SKM-1 treated with dmso at 0.1 percent for 144 hours (cell line): Measurements from ENCODE around the gene LRRC46.

Source experiments
- DNase-seq: peaks from one replicate; lab custom pipeline; 2025; ENCODE audit not compliant: unreplicated experiment; lab: John Stamatoyannopoulos, UW

LRRC46 gene

DNA sequence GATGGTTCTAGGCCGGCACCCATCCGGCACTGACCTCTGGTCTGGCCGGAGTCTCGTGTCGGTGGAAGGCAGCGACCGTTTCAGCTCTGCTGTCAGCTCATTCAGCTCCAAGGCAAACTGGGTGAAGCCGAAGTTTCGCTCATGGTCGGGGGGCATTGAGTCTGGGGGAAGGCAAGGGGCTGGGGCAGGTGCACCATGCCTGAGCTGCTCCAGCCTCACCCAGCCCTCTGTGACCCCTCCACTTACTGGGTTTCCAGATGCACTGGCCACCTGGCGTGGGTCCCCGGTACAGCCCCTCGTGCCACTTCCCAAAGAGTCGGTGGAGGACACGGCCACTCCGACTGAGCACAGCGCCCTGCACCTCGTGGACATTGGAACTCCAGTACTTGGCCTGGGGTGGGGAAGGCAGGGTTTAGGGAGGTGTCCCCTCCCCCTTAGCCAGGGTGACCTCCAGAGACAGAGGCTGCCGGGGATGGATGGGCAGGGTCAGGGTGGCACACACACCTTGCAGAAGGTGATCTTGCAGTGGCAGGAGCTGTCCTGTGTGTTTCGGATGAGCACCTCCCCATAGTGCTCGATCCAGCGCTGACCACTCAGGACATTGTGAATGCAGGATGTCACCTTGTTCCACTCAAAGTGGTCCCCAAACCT lies 22.5 kb upstream of the LRRC46 start:
- DNase-seq, result no peak

DNA sequence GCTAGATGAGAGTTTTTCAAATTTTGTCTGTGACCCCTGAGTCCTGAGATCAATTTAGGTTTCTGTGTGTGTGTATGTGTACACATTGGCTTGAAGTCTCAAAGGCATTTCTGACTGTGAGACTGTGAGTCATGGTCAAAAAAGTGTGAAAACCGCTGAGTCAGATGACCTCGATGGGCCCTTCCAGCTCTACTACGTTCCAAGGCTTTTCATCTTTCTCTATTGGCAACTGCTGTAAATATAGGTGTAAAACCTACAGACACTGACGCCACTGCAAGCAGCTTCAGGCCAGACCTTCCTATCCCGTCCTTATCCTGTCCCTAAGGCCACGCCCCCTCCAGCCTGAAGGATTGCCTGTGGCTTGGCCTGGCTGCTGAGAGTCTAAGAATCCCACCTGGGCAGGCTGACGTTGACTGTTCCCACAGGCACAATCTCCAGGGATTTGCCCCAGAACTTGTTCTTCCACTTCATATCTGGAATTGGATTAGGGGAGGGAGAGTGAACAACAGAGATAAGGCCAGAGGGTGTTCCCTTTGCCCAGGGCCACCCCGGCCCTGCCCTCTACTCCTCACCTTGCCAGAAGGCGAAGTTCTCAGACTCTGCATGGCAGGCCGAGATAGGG lies 21.2 kb upstream of the LRRC46 start:
- DNase-seq, result no peak

DNA sequence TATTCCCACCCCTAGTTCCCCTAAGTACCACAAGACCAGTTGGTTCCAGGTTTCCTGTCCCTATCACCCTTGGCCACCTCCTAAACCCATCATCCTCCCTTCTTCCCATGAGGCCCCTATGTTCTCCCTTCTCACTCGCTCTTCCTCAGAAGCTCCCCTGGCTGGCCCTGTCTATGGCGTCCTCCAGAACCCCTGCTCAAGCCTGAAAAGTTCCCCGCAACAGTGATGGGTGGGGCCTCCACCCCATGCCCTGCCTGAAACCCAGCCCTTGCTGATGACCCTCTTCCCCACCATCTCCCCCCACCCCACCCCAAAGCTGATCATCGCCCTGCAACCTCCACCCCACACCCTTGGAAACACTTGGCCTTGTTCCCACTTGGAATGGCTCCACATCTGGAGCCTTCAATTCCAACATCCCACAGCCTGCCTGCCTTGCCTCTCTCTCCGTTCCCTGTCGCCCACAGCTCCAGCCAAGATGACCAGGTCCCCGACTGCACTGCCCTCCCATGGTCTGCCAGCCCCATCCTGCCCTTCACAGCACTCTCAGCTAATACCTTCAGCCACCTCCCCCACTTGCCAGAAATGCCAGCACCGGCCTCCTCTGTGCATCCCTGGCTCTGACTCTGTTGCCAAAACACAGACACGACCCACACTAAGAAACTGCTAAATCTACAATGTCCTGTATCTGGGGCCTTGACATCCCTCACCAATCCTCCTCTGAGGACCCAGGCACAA lies 20.4 kb upstream of the LRRC46 start:
- no peak for DNase-seq

DNA sequence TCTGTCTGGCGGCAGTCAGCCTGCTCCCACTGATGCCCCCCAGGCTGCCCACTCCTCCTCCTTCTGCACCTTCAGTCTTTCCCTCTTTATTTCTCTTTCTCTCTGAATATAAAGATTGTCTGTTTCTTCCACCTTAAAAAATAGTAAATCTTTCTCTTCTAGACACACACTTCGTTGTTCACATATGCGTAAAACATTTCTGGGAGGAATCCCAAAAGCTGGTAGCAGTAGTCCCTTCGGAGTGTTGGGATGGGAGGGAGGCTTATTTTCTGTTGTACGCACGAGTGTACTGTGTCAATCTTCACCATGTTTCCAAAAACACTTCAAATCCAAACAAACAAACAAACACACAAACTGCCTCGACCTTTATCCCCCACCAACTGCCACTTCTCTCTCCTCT lies 19.8 kb upstream of the LRRC46 start:
- DNase-seq, result no peak

DNA sequence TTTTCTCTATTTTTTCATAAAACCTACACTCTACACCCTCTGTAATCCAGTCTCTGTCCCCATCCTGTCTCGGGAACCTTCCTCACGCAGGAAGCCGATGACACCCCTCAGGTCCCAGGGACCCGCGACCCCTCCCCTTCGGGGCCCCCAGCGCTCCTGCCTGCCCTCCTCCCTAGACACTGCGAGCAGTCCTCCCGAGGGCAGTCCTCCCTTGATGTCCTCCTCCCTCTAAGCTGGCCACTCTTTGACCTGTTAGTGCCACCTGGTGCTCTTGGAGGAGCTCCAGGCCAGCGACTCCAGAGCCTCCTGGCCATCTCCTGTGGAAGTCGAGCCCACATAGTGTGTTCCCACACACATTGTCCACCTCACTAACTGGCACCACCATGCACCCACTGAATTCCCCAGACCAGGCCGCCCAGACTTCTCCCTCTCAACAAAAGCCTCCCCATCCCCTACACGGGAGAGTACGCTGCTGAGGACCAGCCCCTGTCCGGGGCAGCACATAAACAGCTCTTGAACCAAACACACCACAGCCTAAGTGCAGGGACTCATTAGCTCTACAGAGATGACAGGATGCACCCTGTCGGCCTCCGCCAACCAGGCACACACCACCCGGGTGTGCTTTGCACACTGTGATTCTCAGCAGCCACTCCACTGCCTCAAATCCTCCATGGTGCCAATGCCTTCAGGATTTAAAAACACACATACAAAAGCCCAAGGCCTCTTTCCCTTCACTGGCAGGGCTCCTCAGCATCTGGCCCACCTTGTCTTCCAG lies 19.1 kb upstream of the LRRC46 start:
- no peak for DNase-seq

DNA sequence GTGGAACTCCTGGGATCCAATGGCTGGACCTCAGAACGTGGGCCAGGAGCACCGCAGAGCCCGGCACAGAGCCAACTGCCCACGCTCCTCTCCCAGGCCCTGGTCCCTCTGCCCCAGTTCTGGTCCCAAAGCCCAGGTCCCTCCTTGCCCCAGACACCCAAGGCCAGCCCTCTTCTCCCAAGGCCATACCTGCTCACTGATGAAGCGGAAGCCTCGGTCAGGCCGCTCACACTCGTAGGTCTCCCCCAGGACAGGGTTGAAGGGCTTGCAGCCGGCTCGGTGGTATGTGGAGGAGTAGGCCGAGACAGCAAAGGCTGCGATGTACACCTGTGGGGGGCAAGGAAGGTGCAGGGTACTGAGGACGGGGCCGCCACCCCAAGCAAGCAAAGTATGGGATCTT lies 18.4 kb upstream of the LRRC46 start:
- DNase-seq, result no peak

DNA sequence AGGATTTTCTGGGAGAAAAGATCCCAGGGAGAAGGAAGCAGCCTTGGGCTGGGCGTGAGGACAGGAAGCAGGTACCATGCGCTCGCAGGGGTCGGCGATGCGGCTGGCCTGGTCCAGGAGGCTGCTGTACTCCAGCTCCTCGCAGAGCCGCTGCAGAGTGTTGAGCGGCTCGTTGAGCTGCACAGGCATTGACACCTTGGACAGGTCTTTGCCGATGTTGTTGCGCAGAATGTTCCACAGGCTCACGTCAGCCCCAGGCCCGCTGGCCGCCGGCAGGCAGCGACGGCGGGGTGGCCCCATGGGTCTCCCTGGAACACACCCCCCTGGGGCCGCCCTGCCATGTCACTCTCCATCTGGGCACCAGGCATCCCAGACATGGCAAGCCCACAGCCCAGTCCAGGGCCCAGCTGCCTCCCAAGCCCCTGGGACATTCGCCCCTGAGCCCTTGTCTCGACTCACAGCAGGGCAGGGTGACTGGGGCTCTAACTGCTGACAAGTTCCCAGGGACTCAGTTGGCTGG lies 17.9 kb upstream of the LRRC46 start:
- no peak for DNase-seq

DNA sequence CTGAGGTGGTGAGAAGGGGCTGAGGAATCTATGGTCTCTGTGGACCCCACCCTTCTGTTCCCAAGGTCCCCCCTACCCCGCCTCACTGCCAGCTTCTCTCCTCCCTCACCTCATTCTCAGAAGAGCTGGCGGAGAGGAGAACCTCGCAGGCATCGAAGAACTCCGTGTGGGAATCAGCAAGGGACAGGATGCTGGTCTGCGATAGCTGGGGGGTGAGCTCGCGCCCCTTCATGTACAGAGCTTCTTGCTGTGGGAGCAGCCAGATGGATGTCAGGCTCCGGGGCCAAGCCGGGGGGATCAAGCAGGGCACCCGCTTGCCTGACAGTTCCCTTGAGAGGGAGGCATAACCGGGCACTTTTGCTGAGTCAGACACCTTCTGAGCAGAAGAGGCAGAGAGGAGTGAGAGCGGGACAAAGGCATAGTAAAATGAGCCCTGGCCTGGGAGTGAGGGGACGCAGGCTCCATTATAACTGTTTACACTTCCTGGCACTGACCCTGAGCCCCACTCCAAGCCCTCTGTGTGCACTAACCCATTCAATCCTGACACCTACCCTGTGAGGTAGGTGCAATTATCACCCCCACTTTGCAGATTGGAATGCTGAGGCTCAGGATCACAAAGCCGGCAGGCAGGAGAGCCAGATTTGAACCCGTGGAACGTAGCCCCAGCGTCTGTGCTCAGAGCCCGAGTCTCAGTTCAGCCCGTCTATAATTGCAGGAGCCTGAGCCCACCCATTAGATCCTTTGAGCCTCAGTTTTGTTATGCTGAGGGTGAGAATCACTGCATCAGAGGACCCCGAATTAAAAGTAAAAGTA lies 16.2 kb upstream of the LRRC46 start:
- DNase-seq, result no peak

DNA sequence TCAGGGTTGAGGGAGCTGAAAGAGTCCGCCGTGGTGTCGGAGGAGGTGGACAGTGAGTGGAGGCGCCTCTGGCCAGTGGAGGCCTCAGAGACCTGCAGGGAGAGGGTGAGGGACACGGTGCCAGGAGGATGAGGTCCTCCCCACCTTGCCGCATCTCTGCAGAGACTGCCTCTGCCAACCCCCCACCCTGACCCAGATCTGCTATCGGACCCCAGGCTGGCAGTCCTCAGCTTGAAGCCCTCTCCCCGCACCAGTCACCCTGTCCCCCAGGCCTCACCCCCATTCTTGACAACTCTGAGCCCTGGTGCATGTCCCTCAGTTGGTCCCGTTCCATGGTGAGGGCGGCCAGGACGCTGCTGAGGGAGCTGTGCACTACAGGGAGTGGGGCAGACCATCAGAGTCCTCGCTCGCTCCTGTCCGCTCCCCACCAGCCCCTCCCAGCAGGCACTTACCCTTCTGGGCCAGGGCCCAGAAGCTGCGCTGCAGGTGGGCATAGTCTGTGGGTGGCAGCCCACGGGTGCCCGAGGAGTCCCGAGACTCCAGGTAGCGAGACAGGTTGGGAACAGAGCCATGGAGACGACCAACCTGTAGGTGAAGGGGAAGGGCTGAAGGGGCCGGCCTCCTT lies 15.2 kb upstream of the LRRC46 start:
- DNase-seq, result no peak

DNA sequence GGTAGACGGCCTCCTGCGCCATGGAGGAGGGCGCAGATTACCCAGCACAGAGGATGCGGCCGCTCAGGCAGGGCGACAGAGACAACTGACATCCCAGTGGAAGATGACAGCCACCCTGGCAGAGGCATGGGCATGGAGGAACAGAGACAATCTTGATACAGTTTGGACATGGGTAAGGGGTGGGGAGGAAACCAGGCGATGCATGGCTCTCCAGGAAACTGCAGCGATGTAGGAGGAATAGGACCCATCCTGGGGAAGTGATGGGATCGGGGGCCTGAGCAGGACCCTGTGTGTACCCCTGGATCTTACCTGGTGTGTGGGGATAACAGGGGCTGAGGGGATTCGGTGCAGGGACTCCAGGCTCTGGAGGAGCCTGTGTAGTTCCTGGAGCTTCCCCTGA lies 14.5 kb upstream of the LRRC46 start:
- no peak for DNase-seq

DNA sequence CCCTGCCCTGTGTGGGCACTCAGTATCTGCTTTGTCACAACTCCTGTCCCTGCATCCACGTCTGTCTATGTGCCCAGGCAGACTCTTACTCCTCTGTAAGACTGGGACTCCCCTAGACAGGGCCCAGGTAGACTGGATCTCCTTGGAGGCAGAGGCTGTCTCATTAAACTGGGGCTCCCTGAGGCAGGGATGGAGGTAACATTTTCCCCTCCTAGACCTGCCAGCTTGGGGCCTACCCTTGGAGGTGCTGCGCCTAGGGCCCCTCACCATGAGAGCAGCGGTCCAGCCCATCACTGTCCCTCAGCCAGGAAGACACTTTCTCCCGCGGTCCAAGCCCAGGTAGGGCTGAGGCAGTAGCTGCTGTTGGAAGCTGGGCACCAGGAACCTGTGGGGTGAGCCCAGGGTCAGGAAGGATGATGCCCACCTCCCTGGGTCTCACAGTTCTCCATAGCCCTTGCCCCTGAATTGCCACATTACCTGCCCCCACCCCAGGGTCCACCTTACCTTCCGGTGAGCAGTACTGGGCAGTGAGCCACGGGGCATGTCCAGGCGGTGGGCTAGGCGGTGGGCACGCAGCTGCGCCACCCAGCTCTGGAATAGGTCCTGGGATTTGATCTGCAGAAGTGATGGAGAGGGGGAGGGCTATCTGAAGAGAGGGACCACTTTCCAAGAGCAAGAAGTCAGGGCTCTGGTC lies 13.3 kb upstream of the LRRC46 start:
- no peak for DNase-seq

DNA sequence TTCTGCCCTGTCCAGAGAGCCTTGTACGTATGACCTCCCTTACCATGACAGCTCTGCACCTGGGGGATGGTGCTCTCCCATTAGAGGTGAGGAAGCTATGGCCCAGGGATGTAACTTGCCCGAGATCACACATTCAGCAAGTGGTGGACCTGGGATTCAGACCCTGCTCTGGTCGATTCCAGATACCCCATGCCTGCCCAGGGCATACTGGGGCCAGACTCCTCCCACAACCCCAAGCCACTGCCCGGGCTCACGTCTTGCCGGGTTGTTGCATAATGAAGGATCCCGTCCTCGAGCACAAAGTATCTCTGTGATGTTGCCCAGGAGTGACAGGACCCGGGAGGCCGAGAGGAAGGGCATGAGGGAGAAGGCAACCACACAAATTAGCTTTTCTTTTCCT lies 12.0 kb upstream of the LRRC46 start:
- DNase-seq, result no peak

DNA sequence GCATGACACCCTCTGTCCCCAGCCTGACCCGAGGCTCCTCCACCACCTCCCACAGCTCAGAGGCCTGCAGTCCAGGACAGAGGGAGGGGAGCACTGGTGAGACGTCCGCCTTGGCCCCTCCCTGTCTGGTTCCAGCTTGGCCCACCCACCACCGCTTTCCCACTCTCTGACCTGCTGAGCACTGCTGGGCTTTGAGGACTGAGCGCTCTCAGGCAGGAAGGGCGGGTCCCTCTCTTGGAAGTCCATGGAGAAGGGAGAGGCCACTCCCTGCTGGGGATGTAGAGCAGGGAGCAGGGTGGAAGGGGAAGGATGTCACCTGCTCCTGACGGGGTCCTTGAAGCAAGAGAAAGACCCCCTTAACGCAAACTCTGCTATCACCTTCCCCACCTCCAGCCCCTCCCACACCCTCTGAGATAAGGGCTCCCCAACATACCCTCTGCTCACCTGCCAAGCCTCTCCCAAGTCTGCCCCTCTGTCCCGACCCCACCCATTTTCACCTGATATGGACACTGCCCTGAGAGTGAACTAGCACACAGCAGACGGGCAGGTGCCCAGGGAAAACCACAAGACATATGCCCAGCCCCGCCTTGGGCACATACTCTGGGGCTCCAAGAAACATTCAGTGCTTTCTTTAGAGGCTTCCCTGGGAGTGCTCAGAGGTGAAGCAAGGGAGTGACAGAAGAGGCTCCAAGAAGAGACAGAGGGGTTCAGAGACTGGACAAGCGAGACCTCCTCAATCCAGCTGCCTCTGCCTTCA lies 11.3 kb upstream of the LRRC46 start:
- no peak for DNase-seq

DNA sequence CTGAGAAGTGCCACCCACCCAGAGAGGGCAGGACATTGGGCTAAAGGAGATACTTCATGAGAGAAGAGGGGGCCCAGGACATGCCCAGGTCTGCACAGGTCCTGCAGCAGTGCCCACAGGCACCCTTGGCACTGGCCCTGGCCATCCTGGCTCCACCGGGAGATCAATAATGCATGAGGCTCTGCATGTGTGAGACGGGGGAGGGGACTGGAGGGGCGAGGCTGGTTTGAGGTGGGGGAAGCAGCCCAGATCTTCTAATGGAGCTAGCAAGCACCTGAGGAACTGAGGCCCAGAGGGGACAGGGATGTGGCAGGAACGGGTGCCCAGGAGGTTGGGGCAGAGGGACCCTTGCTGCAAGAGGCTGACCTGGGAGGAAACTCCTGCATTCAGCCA lies 10.4 kb upstream of the LRRC46 start:
- DNase-seq, result no peak

DNA sequence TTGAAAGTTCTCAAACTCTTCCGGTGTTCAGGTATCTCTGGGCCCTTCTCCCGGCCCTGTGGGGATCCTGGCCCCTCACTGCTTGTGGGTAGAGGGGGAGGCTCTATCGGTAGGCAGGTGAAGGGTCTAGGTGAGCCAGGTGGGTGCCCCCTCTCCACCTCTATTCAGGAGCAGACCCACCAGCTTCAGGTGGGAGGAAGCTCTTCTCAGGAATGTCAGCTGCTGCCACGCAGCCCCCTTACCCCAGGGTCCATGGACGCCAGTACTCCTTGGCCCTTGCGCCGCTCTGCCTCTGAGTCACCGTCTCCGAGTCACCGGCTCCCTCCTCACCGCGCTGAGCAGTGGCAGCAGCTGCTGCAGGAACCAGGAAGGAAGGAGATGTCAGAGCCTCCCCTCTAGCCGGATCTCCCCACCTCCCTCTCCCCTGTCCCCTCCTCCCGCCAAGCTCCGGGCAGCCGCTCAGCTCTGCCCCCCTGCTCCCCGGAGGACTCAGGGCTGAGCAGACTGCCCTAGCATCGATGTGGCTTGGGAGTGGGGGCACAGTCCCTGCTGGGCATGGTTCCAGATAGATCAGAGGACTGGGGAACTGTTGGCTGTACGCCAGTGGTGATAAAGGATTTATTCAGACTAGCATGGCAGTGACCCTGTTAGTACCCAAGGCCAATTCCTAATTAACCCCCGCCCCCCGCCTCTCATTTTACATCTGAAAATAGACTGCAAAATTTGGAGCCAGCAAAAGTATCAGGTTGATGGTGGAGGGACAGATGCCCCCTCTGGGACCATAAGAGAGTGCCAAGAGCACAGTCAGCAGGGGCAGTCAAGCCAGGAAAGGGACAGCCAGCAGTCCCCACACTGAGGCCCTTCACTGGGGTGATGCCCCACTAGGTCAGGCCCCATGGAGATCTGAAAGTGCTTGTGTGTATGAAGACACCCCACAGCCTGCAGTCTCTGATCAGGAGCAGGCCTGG lies 9.8 kb upstream of the LRRC46 start, which contains the start of gene OSBPL7:
Gene OSBPL7 (minus strand): TSS at position 371 of the 968 bp plus-strand sequence. CDS start 1,516 bp downstream, outside the sequence.
- peak; percentile 60 for DNase-seq

DNA sequence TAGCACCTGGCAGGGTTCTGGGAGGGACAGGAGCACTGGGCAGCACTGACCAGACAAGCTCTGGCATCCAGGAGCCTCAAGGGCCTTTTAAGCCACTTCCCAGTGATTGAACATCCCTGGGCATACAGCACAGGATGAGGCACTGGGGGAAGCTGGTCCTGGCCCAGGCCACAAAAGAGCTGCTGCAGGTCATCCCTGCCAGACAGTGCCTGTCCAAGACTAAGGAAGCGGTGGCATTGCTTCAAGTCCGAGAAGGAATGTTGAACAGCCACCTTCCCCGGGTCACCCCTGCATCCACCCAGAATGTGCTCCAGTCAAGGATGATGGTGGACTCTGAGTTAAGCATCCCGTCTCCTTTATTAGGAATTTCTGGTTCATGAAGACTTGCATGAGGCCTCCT lies 8.7 kb upstream of the LRRC46 start:
- DNase-seq, result no peak

DNA sequence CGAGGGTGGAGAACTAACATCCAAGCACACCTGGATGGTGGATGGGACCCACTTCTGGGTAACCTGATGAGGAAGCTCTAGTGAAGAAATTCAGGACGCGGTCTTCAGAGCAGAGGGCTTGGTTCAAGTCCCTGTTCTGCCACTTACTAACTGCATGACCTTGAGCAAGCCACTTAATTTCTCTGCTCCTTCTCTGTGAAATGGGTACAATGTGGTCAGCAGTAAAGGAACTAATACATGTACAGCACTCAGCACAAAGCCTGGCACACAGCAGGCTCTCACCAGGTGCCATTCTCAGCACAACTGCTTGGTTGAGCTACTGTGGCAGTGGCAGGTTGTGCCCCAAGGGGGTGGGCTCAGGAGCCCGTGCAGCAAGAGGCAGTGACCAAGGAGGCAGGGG lies 8.0 kb upstream of the LRRC46 start:
- no peak for DNase-seq

DNA sequence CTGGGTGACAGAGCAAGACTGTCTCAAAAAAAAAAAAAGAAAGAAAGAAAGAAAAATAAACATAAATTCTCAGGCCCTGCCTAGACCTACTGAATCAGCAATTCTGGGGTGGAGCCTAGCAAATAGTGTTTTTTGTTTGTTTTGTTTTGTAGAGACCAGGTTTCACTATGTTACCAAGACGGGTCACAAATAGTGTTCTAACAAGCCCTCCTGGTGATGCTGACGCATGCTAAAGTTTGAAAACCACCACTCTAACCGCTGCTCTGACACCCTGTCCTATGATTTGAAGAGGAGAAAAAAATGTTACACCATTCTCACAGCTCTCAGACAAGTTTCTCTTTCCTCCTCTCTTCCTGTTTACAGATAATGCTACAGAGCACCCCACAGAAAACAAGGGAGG lies 1.6 kb upstream of the LRRC46 start:
- no peak for DNase-seq
